GM18858 (cell line): ENCODE measurements around the gene RPS27.
"Not testable (repeated sequence)": the region's sequence is repeated elsewhere in the genome, so short reads cannot be mapped to it uniquely, and the experiment has no call there.

Source experiments
- ATAC-seq: cut with Tn5 transposase; IDR thresholded peaks from one replicate; pipeline ENCODE4 v1.9.1; 2021; ENCODE audit not compliant: unreplicated experiment

RPS27 gene

DNA sequence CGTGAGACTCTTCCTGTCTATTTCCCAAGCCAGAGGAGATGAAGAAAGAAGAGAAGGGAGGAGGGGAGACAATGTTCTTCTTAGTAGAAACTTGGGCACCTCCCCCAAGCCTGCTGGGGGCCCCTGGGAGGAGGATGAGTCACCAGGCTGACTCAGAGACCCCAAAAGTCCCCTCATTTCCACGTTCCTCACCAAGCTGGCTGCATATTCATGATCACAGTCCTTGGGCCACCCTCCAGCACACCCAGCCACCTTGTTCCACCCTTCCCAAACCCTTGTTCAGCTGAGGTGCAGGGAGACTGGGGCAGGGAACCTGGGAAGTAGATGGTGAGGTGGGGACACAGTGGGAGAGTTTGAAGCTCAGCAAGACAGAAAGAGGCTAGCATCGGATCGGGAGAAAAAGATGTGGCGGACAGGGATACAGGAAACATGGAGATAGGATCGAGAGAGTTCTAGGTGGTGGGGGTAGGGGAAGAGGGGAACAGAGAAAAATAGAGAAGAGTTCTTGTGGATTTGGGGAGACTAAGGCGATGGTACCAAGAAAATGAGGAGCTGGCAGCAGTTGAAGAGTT lies 5.1 kb upstream of the RPS27 start:
- no peak for ATAC-seq

GRCh38 chr1:153985941-153986761 lies 4.4 kb upstream of the RPS27 start, which contains the start of gene RAB13:
Gene RAB13 (minus strand): TSS chr1:153986339. CDS start chr1:153986236, 103 bp downstream.
- no peak for ATAC-seq

DNA sequence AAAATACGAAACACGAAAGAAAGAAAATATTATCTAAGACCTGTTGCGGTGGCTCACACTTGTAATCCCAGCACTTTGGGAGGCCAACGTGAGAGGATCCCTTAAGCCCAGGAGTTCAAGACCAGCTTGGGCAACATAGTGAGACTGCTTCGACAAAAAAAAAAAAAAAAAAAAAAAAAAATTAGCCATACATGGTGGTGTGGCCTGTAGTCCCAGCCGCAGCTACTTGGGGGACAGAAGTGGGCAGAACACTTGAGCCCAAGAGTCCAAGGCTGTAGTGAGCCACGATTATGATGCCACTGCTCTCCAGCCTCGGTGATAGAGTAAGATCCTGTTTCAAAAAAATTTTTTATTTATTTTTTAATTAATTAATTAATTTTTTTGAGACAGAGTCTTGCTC lies 2.9 kb upstream of the RPS27 start:
- ATAC-seq: no peak

DNA sequence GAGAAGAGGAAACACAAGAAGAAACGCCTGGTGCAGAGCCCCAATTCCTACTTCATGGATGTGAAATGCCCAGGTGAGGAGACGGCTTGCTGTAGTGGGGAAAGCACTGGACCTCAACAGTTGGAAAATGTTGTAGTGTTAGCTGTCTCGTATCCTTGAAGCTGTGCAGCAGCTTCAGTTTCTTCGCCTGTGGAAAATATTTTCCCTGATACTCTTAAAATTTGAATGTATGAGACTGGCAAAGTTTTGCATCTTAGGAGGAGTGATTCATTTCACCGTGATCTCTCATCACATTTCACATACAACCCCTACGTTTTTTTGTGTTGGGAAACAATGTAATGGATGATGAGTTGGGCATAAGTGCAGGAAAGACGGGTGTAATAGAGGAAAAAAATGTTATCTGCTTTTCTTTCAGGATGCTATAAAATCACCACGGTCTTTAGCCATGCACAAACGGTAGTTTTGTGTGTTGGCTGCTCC lies 629 bp downstream of the RPS27 start:
- ATAC-seq: no peak

DNA sequence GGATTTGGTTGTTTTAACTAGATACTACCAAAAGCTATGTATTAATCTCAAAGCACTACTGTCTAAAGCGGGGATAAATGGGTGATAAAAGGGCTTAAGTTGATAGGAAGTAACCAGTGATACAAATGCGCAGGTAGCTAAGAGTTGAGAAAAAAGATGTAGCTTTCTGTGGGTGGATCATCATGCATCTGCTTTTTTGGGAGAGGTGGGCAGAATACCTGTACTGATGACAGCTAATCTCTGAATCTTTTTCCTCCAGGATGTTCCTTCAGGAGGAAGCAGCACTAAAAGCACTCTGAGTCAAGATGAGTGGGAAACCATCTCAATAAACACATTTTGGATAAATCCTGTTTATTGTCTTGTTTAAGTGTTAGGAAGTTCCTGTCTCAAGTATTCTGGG lies 1.2 kb downstream of the RPS27 start:
- no peak for ATAC-seq

GRCh38 chr1:153995202-153995601 lies 4.6 kb downstream of the RPS27 start:
- ATAC-seq: no peak

- no peak for ATAC-seq
Measured at GRCh38 chr1:153995640-153996039, 5.1 kb downstream of the RPS27 start.

GRCh38 chr1:153996882-153997281 lies 6.3 kb downstream of the RPS27 start:
- ATAC-seq: not testable (repeated sequence)

GRCh38 chr1:154000420-154000819 lies 9.9 kb downstream of the RPS27 start:
- no peak for ATAC-seq

GRCh38 chr1:154006136-154006535 lies 15.6 kb downstream of the RPS27 start:
- ATAC-seq: no peak

- ATAC-seq: no peak
Measured at GRCh38 chr1:154012129-154012528, 21.6 kb downstream of the RPS27 start.

GRCh38 chr1:154012543-154012942 lies 22.0 kb downstream of the RPS27 start:
- not testable (repeated sequence) for ATAC-seq

GRCh38 chr1:154014154-154014907 lies 23.8 kb downstream of the RPS27 start:
- no peak for ATAC-seq

GRCh38 chr1:154019269-154019668 lies 28.7 kb downstream of the RPS27 start:
- no peak for ATAC-seq

DNA sequence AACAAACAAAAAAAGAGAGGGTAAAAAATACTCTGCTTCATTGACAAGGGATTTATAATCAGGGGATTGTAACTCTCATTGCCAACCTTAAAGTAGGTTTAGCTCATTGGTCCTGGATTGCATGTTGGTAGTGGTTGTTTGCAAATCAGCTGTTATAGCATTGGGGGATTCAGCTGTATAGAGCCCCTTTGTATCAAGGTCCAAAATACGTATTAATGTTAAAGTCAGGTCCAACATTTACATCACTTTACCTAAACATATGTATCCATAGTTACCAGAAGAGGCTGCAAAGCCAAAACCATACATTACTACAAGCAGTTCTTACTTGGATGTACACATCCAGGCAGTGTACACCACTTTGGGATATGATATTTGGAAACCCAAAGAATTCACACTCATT lies 29.4 kb downstream of the RPS27 start:
- ATAC-seq: no peak

DNA sequence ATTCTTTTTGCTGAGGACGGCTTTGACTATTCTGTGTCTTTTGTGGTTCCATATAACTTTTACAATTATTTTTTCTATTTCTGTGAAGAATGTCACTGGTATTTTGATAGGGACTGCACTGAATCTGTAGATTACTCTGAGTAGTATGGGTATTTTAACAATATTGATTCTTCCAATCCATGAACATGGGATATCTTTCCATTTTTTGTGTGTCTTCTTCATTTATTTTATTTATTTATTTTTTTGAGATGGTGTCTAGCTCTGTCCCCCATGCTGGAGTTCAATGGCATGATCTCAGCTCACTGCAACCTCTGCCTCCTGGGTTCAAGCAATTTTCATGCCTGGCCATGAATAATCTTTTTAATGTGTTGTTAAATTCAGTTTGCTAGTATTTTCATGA lies 43.1 kb downstream of the RPS27 start:
- not testable (repeated sequence) for ATAC-seq
